H9 (cell line): ENCODE measurements around the gene HSPA9. TPM values are rescaled to one million over a fixed set of nuclear protein-coding genes. Genes with fewer than 3 reads are reported as not detected.

ENCODE experiments used
- DNase-seq: peaks from one replicate; pipeline ENCODE4 v3.0.0-alpha.2; 2017
- H2AFZ ChIP-seq: one replicate; pipeline ENCODE4 v1.6.1; 2013; ENCODE audit warnings: mild to moderate bottlenecking, low read length, control low read depth, moderate library complexity
- H2AK5ac ChIP-seq: 2 replicates; pipeline ENCODE4 v1.6.1; 2013; ENCODE audit warnings: low read length, control low read depth, mixed read lengths; ENCODE audit not compliant: insufficient read length
- H2BK120ac ChIP-seq: one replicate; pipeline ENCODE4 v1.6.1; 2013; ENCODE audit warnings: low read depth, mild to moderate bottlenecking, low read length, control low read depth, inconsistent platforms; ENCODE audit not compliant: poor library complexity, severe bottlenecking
- H2BK12ac ChIP-seq: 2 replicates; pipeline ENCODE4 v1.6.1; 2013; ENCODE audit warnings: low read length, control low read depth, mixed read lengths, low read depth; ENCODE audit not compliant: insufficient read length
- H2BK15ac ChIP-seq: 2 replicates; pipeline ENCODE4 v1.6.1; 2013; ENCODE audit warnings: low read depth, low read length, control low read depth
- H2BK20ac ChIP-seq: one replicate; pipeline ENCODE4 v1.6.1; 2013; ENCODE audit warnings: low read depth, mild to moderate bottlenecking, low read length, control low read depth, inconsistent platforms; ENCODE audit not compliant: poor library complexity, severe bottlenecking
- H2BK5ac ChIP-seq: 2 replicates; pipeline ENCODE4 v1.6.1; 2013; ENCODE audit warnings: low read length, control low read depth, mixed read lengths; ENCODE audit not compliant: insufficient read length
- H3K14ac ChIP-seq: 2 replicates; pipeline ENCODE4 v1.6.1; 2013; ENCODE audit warnings: low read length, control low read depth; ENCODE audit not compliant: insufficient read depth
- H3K18ac ChIP-seq: 2 replicates; pipeline ENCODE4 v1.6.1; 2013; ENCODE audit warnings: low read depth, mild to moderate bottlenecking, mixed read lengths, low read length, control low read depth; ENCODE audit not compliant: insufficient read length
- H3K23ac ChIP-seq: 2 replicates; pipeline ENCODE4 v1.6.1; 2013; ENCODE audit warnings: low read length, control low read depth, mixed read lengths, low read depth; ENCODE audit not compliant: insufficient read length
- H3K23me2 ChIP-seq: 2 replicates; pipeline ENCODE4 v1.6.1; 2013; ENCODE audit warnings: low read depth, mild to moderate bottlenecking, mixed read lengths, low read length, control low read depth; ENCODE audit not compliant: insufficient read length, poor library complexity, severe bottlenecking
- H3K27ac ChIP-seq: 2 replicates; pipeline ENCODE4 v1.5.1; 2013; ENCODE audit warnings: low read length, control low read depth, mixed read lengths, low read depth; ENCODE audit not compliant: insufficient read length
- H3K27me3 ChIP-seq: 2 replicates; pipeline ENCODE4 v1.6.1; 2013; ENCODE audit warnings: low read length, control low read depth, inconsistent platforms; ENCODE audit not compliant: insufficient read depth
- H3K4ac ChIP-seq: 2 replicates; pipeline ENCODE4 v1.6.1; 2013; ENCODE audit warnings: low read depth, mild to moderate bottlenecking, control low read depth, inconsistent platforms, low read length, moderate library complexity
- H3K4me1 ChIP-seq: 2 replicates; pipeline ENCODE4 v1.6.1; 2013; ENCODE audit warnings: low read length, control low read depth, inconsistent platforms; ENCODE audit not compliant: insufficient read depth
- H3K4me2 ChIP-seq: 2 replicates; pipeline ENCODE4 v1.6.1; 2013; ENCODE audit warnings: low read length, control low read depth, mixed read lengths; ENCODE audit not compliant: insufficient read length, insufficient read depth
- H3K56ac ChIP-seq: 2 replicates; pipeline ENCODE4 v1.6.1; 2013; ENCODE audit warnings: low read depth, mild to moderate bottlenecking, mixed read lengths, low read length, control low read depth; ENCODE audit not compliant: insufficient read length
- H3K79me1 ChIP-seq: 2 replicates; pipeline ENCODE4 v1.6.1; 2013; ENCODE audit warnings: low read depth, mild to moderate bottlenecking, moderate library complexity, low read length, control low read depth, inconsistent platforms; ENCODE audit not compliant: insufficient read depth, poor library complexity, severe bottlenecking
- H3K79me2 ChIP-seq: 2 replicates; pipeline ENCODE4 v1.6.1; 2013; ENCODE audit warnings: low read length, control low read depth, inconsistent platforms; ENCODE audit not compliant: insufficient read depth
- H3K9ac ChIP-seq: 2 replicates; pipeline ENCODE4 v1.6.1; 2013; ENCODE audit warnings: low read length, control low read depth, mixed read lengths; ENCODE audit not compliant: insufficient read length; ENCODE audit errors: extremely low read depth
- H3K9me3 ChIP-seq: one replicate; pipeline ENCODE4 v1.6.1; 2013; ENCODE audit warnings: low read depth, low read length, inconsistent platforms; ENCODE audit not compliant: control insufficient read depth
- H3T11ph ChIP-seq: one replicate; pipeline ENCODE4 v1.6.1; 2013; ENCODE audit warnings: mild to moderate bottlenecking, low read length, control low read depth, inconsistent platforms
- H4K20me1 ChIP-seq: one replicate; pipeline ENCODE4 v1.6.1; 2013; ENCODE audit not compliant: control insufficient read depth, insufficient read length, insufficient read depth
- H4K5ac ChIP-seq: 2 replicates; pipeline ENCODE4 v1.6.1; 2013; ENCODE audit warnings: low read depth, mild to moderate bottlenecking, mixed read lengths, low read length, control low read depth; ENCODE audit not compliant: insufficient read length
- H4K8ac ChIP-seq: replicated peaks from 2 replicates; pipeline ENCODE4 v1.6.1; 2013; ENCODE audit warnings: low read length, control low read depth, mixed read lengths, low read depth; ENCODE audit not compliant: insufficient read length
- H4K91ac ChIP-seq: 2 replicates; pipeline ENCODE4 v1.6.1; 2013; ENCODE audit warnings: low read depth, mild to moderate bottlenecking, moderate library complexity, mixed read lengths, low read length, control low read depth; ENCODE audit not compliant: insufficient read length
- H3K27ac Mint-ChIP-seq, 3 experiments: 2 replicates in 2 of 3; 3 replicates in 1 of 3; pipeline ENCODE4 v1.8.0; 2020 to 2021; ENCODE audit warnings: mixed read lengths in 3 of 3, mild to moderate bottlenecking in 1 of 3, moderate library complexity in 1 of 3
- H3K27me3 Mint-ChIP-seq: 2 replicates; pipeline ENCODE4 v1.8.0; 2021; ENCODE audit warnings: low read depth, mild to moderate bottlenecking, moderate library complexity, mixed read lengths
- H3K36me3 Mint-ChIP-seq, 3 experiments: 2 replicates in 2 of 3; 3 replicates in 1 of 3; pipeline ENCODE4 v1.8.0; 2020 to 2021; ENCODE audit warnings: low read depth in 3 of 3, mixed read lengths in 3 of 3; ENCODE audit not compliant: insufficient read depth in 1 of 3
- H3K4me1 Mint-ChIP-seq, 2 experiments: 2 replicates each; pipeline ENCODE4 v1.8.0; 2020; ENCODE audit warnings: mixed read lengths in 2 of 2
- H3K4me3 Mint-ChIP-seq, 2 experiments: 2 replicates in 1 of 2; 3 replicates in 1 of 2; pipeline ENCODE4 v1.8.0; 2020 to 2021; ENCODE audit warnings: mild to moderate bottlenecking in 2 of 2, mixed read lengths in 2 of 2, moderate library complexity in 1 of 2
- H3K9me3 Mint-ChIP-seq, 2 experiments: 2 replicates in 1 of 2; 3 replicates in 1 of 2; pipeline ENCODE4 v1.8.0; 2020; ENCODE audit warnings: mild to moderate bottlenecking in 2 of 2, mixed read lengths in 2 of 2, moderate library complexity in 1 of 2
- CTCF ChIP-seq: fragments of 200-600 bp; sonication (generic); conservative IDR thresholded peaks from 3 replicates; pipeline ENCODE4 v1.8.0; 2021; ENCODE audit warnings: antibody characterized with exemption, mild to moderate bottlenecking
- WGBS: extraction: QIAGEN DNeasy Blood & Tissue Kit; methylation state at CpG from one replicate; pipeline ENCODE4 v1.1.7; 2013; ENCODE audit warnings: missing lambda C conversion rate, low lambda C conversion rate, mixed read lengths; ENCODE audit not compliant: insufficient read length; ENCODE audit errors: extremely low coverage; 5-methylcytosine and 5-hydroxymethylcytosine counted together
- total RNA-seq: library from RNA; stranded (reverse); gene quantifications from 2 replicates; pipeline ENCODE4 v1.2.1, GENCODE V29; 2021

HSPA9 gene
- total RNA-seq, 1 experiment from 2014 or later = 397 TPM

- Histone ChIP-seq H3K79me2 (no peaks in the 10 kb centered on the region), H3K9me3 (no peaks in the 10 kb centered on the region), H3K4ac (no peak overlapping the region), H4K5ac (no peak overlapping the region), H3T11ph (no peak overlapping the region), H2AK5ac (no peak overlapping the region), H3K27ac (no peak overlapping the region), H2BK5ac (no peak overlapping the region), H3K23me2 (no peaks in the 10 kb centered on the region), H2BK20ac (no peak overlapping the region), H3K79me1 (no peaks in the 10 kb centered on the region), H3K9ac (no peak overlapping the region), H3K14ac (no peak overlapping the region), H3K4me1 (no peaks in the 10 kb centered on the region), H3K23ac (no peak overlapping the region), H2BK15ac (no peak overlapping the region), H3K27me3 (no peaks in the 10 kb centered on the region), H2AFZ (no peak overlapping the region), H4K8ac (no peak overlapping the region), H4K20me1 (no peaks in the 10 kb centered on the region), H3K56ac (no peak overlapping the region), H4K91ac (no peak overlapping the region), H2BK120ac (no peak overlapping the region), H2BK12ac (no peak overlapping the region), H3K4me2 (no peak overlapping the region), H3K18ac (no peak overlapping the region)
- no peaks in the 10 kb centered on the region for H3K36me3 Mint-ChIP-seq
- DNase-seq = no peak
- H3K27me3 Mint-ChIP-seq = peaks cover 4% of the 10 kb centered on the region; the same call in 1 of the 2 replicates
- WGBS = no CpG with 5 or more reads among the region's 5 CpGs
- peak overlapping the region in 1 of 3 experiments; percentile 16; a peak in 1 of 7 replicates for H3K27ac Mint-ChIP-seq
- H3K9me3 Mint-ChIP-seq = no peaks in the 10 kb centered on the region
- no peak for TF ChIP-seq CTCF
- no peak overlapping the region for H3K4me3 Mint-ChIP-seq
- peaks cover 7 to 14% of the 10 kb centered on the region in 2 experiments for H3K4me1 Mint-ChIP-seq
Observed at GRCh38 chr5:138603249-138603920, 28.2 kb upstream of the HSPA9 start.
